GM18867 (cell line): ENCODE results near the gene SLIT3.
"Not testable (repeated sequence)": the region's sequence is repeated elsewhere in the genome, so short reads cannot be mapped to it uniquely, and the experiment has no call there.

Experiments
- ATAC-seq: cut with Tn5 transposase; IDR thresholded peaks from one replicate; pipeline ENCODE4 v1.9.1; 2021; ENCODE audit warnings: mild to moderate bottlenecking, moderate library complexity; ENCODE audit not compliant: unreplicated experiment

The SLIT3 gene

DNA sequence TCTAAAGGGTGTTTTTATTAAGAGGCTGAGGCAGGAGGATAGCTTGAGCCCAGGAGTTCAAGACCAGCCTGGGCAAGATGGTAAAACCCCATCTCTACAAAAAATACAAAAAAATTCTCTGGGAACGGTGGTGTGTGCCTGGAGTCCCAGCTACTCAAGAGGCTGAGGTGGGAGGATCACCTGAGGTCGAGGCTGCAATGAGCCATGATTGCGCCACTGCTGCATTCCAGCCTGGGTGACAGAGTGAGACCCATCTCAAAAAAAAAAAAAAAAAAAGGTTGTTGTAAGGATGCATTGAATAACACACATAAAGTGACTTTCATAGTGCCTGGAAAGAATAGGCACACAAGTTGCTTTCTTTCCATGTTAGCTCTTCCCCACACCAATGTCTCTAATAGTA, 662.1 kb downstream of the SLIT3 start:
- ATAC-seq, result not testable (repeated sequence)

DNA sequence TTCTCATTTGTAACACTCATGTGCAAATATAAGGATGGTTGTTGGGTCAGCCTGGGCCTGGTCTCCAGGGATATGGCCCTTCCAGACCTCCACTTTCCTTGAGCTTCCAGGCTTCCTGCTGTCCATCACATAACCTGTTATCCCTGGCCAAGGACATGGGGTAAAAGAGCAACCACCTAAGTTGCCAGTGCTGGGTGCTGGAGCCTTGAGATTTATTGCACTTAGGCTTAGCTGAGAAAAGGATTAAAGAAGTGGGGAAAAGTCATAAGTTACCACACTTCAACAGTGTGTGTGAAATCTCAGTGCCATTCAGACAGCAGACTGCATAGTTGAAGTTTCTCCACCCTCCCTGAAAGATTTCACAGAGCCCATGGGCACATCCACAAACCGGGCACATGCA, 663.1 kb downstream of the SLIT3 start:
- ATAC-seq, result no peak

GRCh38 chr5:168637281-168637680, 663.7 kb downstream of the SLIT3 start:
- ATAC-seq, result no peak

DNA sequence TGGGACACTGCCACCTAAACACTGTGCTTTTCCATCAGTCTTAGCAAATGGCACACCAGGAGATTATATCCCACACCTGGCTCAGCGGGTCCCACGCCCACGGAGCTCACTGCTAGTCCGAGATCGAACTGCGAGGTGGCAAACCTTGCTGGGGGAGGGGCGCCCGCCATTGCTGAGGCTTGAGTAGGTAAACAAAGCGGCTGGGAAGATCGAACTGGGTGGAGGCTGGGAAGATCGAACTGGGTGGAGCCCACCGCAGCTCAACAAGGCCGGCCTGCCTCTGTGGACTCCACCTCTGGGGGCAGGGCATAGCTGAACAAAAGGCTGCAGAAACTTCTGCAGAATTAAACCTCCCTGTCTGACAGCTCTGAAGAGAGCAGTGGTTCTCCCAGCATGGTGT, 670.0 kb downstream of the SLIT3 start:
- not testable (repeated sequence) for ATAC-seq

DNA sequence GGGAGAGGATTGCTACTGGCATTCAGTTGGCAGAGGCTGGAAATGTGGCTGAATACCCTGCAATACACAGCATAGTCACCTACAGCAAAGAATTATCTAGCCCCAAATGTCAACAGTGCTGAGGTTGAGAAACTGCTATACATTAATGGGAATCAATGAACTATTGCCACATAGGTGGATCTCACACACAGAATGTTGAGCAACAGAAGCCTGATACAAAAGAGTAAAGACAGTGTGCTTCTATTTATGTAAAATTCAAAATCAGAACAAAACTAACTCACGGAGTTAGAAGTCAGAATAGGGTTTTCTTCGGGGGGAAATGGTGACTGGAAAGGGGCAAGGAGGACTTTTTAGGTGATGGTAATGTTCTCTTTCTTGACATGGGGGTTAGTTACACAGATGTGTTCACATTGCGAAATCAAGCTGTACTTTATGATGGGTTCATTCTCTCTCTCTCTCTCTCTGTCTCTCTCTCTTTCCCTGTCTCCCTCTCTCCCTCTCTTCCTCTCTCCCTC, 676.0 kb downstream of the SLIT3 start:
- ATAC-seq, result no peak

DNA sequence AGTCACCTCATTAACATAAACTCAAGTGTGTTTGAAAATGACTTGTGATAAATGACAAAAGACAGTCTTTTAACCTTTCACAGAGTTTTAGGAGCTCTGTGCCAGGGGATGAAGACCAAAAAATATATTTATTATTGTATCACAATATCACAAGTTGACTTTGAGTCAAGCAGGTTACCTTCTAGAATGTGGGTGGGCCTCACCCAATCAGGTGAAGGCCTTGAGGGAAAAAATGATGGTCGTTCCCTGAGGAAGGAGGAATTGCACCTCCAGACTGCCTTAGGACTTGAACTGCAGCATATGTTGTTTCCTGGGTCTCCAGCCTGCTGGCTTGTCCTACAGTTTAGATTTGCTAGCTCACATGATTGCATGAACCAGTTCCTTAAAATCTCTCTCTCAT, 680.1 kb downstream of the SLIT3 start:
- no peak for ATAC-seq

GRCh38 chr5:168614661-168615060, 686.3 kb downstream of the SLIT3 start:
- no peak for ATAC-seq

DNA sequence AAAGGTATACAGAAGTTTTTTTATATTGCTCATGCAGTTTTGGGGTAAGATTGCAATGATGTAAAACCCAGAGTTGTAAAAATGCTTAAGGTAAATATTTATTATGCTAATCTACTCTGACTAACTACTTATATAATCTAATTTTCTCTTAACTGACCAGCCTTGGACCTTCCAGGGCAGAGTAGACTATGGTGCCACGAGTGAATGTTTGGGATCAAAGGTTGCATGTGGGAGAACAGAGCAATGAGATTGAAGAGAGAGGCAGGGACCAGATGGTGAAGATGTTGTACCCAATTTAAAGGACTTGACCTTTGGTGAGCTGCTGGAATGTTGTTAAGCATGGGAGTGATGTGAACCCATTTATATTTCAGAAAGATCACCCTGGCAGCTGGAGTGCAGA, 686.9 kb downstream of the SLIT3 start:
- ATAC-seq, result no peak

DNA sequence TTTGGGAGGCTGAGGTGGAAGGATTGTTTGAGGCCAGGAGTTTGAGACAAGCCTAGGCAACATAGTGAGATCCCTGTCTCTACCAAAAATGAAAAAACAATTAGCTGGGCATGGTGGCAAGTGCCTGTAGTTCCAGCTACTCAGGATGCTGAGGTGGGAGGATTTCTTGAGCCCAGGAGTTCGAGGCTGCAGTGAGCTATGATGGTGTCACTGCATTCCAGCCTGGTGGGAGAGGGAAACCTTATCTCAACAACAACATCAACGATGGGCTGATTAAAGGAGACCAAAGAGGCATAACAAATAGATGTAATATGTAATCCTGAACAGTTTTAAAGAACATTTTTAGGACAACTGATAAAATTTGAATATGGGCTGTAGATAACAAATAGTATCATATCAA, 687.5 kb downstream of the SLIT3 start:
- ATAC-seq, result no peak

- ATAC-seq, result peak; percentile 48
These were observed 687.9 kb downstream of the SLIT3 start for GRCh38 chr5:168612996-168613395.

GRCh38 chr5:168612123-168612522, 688.8 kb downstream of the SLIT3 start:
- ATAC-seq, result no peak
